ENCODE results near the gene MMD2.

DNA sequence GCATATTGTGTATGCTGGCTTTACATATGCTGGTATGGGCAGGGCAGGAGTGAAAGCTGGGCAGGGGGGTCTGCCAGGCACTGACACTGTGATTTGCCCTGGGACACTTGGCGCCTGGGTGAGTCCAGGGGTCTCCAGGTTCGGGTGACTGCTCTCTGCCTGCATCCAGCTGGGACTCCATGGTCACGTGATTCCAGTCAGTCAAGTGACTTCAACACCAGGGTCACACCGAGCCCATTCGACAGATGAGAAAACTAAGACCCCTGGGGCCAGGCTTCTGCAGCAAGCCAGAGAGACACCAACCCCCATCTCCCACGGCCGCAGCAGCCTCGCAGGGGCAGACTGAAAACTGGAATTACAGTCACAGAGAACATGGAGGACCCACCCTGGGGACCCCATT, 30.0 kb downstream of the MMD2 start:
- TF ChIP-seq POLR2AphosphoS5 (IDR thresholded peaks at IDR 0.05; ENCODE audit: low read depth, low read length), result no peak
- TF ChIP-seq TAF1 (IDR thresholded peaks at IDR 0.05; ENCODE audit: borderline replicate concordance, insufficient read depth, low read length), result no peak
- TF ChIP-seq SIN3A (IDR thresholded peaks at IDR 0.05; ENCODE audit: borderline replicate concordance, insufficient read depth, low read length), result no peak
- no peak for TF ChIP-seq REST (IDR thresholded peaks at IDR 0.05; ENCODE audit: insufficient read depth in 1 of 2, low read depth in 2 of 2, low read length in 2 of 2)
